Calu3 (cell line): Measurements from ENCODE around the gene FBXO15. TPM values are rescaled to one million over a fixed set of nuclear protein-coding genes. Genes with fewer than 3 reads are reported as not detected.

Experiments
- BruUV-seq: library from RNA; stranded (reverse); fragments of 400-500 nt; replicated peaks from 2 replicates; lab custom pipeline; 2021; lab: Mats Ljungman, UMichigan
- CTCF ChIA-PET: fragments of 300-600 bp; sonication (Branson Sonifier 250); formaldehyde crosslinking; loops from one replicate; lab custom pipeline; 2022; ENCODE audit warnings: antibody characterized with exemption; lab: Charles Lee
- DNase-seq: peaks from one replicate; pipeline ENCODE4 v3.0.0; 2022
- H3K27ac Mint-ChIP-seq: one replicate; pipeline ENCODE4 v1.8.0; 2022; ENCODE audit warnings: mixed read lengths; ENCODE audit not compliant: unreplicated experiment
- H3K27me3 Mint-ChIP-seq: one replicate; pipeline ENCODE4 v1.8.0; 2022; ENCODE audit warnings: mixed read lengths; ENCODE audit not compliant: unreplicated experiment
- H3K36me3 Mint-ChIP-seq: one replicate; pipeline ENCODE4 v1.8.0; 2022; ENCODE audit warnings: mild to moderate bottlenecking, moderate library complexity, mixed read lengths; ENCODE audit not compliant: insufficient read depth, unreplicated experiment
- H3K4me1 Mint-ChIP-seq: one replicate; pipeline ENCODE4 v1.8.0; 2022; ENCODE audit warnings: mild to moderate bottlenecking, low read depth, mixed read lengths; ENCODE audit not compliant: unreplicated experiment
- H3K4me3 Mint-ChIP-seq: one replicate; pipeline ENCODE4 v1.8.0; 2022; ENCODE audit warnings: mild to moderate bottlenecking, low read depth, moderate library complexity, mixed read lengths; ENCODE audit not compliant: unreplicated experiment
- H3K9me3 Mint-ChIP-seq: one replicate; pipeline ENCODE4 v1.8.0; 2022; ENCODE audit warnings: low read depth, mixed read lengths; ENCODE audit not compliant: unreplicated experiment
- intact Hi-C: fragments of 100-400 bp; cut with micrococcal nuclease; formaldehyde crosslinking; loops from one replicate; pipeline ENCODE4 v1.10.0; 2022; ENCODE audit not compliant: unreplicated experiment
- total RNA-seq: library from RNA; stranded (reverse); gene quantifications from 2 replicates; pipeline ENCODE4 v1.2.3, GENCODE V29; 2022
- TF ChIP-seq, protein P1 (sequence below): fragments of 200-600 bp; IDR thresholded peaks from one replicate; pipeline ENCODE4 v1.8.0; 2022; ENCODE audit warnings: antibody characterized with exemption; ENCODE audit not compliant: unreplicated experiment

Gene FBXO15
- total RNA-seq, 1 experiment from 2014 or later, result 1.5 TPM

DNA sequence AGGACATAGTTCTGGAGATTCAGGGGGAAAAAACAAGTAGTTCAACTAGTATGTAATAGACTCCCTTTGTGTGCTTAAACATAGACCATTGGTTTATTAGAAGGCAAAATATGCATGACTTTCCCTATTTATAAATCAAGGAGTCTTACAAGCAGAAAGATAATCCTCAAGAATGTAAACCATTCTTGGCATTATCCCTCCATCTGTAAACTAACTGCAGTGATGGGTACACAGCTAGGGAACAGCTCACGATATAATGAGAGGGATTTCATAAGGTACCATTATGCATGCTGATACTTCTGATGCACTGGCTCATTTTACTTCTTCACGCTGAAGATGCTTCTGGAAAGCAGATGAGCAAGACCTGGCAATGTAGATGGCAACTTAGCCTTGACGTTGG is 878 bp downstream of the FBXO15 start:
- TF ChIP-seq, protein P1, sequence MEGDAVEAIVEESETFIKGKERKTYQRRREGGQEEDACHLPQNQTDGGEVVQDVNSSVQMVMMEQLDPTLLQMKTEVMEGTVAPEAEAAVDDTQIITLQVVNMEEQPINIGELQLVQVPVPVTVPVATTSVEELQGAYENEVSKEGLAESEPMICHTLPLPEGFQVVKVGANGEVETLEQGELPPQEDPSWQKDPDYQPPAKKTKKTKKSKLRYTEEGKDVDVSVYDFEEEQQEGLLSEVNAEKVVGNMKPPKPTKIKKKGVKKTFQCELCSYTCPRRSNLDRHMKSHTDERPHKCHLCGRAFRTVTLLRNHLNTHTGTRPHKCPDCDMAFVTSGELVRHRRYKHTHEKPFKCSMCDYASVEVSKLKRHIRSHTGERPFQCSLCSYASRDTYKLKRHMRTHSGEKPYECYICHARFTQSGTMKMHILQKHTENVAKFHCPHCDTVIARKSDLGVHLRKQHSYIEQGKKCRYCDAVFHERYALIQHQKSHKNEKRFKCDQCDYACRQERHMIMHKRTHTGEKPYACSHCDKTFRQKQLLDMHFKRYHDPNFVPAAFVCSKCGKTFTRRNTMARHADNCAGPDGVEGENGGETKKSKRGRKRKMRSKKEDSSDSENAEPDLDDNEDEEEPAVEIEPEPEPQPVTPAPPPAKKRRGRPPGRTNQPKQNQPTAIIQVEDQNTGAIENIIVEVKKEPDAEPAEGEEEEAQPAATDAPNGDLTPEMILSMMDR, result no peak
- H3K27ac Mint-ChIP-seq, result no peak overlapping the region
- H3K4me1 Mint-ChIP-seq, result peaks cover 25% of the 10 kb centered on the region
- no TSS peak for BruUV-seq
- CTCF ChIA-PET, result no interaction called here
- no peaks in the 10 kb centered on the region for H3K27me3 Mint-ChIP-seq
- intact Hi-C loops, result no loop called here
- DNase-seq, result no peak
- H3K36me3 Mint-ChIP-seq, result peaks cover 25% of the 10 kb centered on the region
- no peaks in the 10 kb centered on the region for H3K9me3 Mint-ChIP-seq
- H3K4me3 Mint-ChIP-seq, result peak overlapping the region; percentile 95

DNA sequence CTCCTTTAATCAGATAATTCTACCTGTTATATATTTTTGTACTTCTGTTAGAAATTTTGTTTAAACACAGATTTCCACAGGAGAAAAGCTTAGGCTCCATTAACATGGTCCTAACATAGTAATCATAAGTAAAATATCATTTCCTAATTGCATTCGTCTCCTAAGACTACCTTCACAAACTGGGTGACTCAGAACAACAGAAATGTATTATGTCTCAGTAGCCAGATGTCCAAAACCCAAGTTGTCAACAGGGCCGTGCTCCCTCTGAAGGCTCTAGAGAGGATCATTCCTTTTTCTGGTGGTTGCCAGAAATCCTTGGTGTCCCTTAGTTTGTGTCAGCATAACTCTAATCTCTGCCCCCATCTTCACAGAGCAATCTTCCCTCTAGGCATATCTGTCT is 5.4 kb downstream of the FBXO15 start:
- no TSS peak for BruUV-seq
- Mint-ChIP-seq H3K4me3 (no peak overlapping the region), H3K27me3 (peaks cover 31% of the 10 kb centered on the region), H3K4me1 (peaks cover 6% of the 10 kb centered on the region), H3K36me3 (peaks cover 5% of the 10 kb centered on the region), H3K27ac (no peak overlapping the region), H3K9me3 (no peaks in the 10 kb centered on the region)
- CTCF ChIA-PET, result no interaction called here
- TF ChIP-seq, protein P1, result no peak
- intact Hi-C loops, result no loop called here
- DNase-seq, result no peak

DNA sequence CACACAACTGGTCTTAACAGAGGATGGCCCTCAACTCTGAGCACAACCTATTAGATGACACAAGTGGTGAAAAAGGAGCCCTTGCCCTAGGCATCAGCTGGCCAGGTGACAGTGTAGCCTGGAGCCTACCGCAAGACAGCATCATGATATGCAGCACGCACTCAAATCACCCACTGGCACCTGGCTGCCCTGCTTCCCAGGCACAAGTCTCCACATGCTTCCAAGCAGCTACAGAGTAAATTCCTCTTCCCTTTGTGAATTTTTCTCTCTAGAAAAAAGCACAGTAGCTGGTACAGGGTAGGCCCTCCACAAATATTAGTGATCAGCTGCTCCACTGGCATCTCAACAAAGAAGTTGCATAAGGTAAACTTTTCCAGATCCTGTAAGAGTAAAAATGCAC is 6.0 kb downstream of the FBXO15 start:
- TF ChIP-seq, protein P1, result no peak
- Mint-ChIP-seq H3K27me3 (peaks cover 32% of the 10 kb centered on the region), H3K9me3 (no peaks in the 10 kb centered on the region), H3K27ac (no peak overlapping the region), H3K4me3 (no peak overlapping the region), H3K36me3 (no peaks in the 10 kb centered on the region), H3K4me1 (peaks cover under 1% of the 10 kb centered on the region)
- intact Hi-C loops, result no loop called here
- CTCF ChIA-PET, result no interaction called here
- DNase-seq, result no peak
- no TSS peak for BruUV-seq

DNA sequence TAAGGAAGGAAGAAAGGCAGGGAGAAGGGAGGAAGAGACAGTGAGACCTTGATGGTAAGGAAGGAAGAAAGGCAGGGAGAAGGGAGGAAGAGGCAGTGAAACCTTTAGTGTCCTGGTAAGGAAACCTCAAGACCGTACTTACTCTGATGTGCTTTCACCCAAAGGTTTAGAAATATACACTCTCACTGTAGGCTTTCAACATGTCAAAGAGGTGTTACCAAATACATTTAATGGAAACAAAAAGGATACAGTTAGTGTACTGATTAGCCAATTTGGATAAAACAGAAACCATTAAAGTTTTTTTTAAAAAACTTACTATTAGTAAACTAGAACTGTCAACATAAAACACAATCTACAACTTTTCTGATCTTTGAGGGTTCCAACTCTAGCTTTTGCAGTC is 7.1 kb downstream of the FBXO15 start:
- Mint-ChIP-seq H3K9me3 (no peaks in the 10 kb centered on the region), H3K4me1 (no peaks in the 10 kb centered on the region), H3K27me3 (peaks cover 32% of the 10 kb centered on the region), H3K4me3 (no peak overlapping the region), H3K36me3 (no peaks in the 10 kb centered on the region), H3K27ac (no peak overlapping the region)
- BruUV-seq, result no TSS peak
- intact Hi-C loops, result no loop called here
- no peak for DNase-seq
- TF ChIP-seq, protein P1, result no peak
- CTCF ChIA-PET, result no interaction called here
